IMR-90 (cell line): ENCODE measurements around the gene SERPINE2. TPM values are rescaled to one million over a fixed set of nuclear protein-coding genes. Genes with fewer than 3 reads are reported as not detected.
A peak's percentile ranks its signal among the peaks of the same experiment; 100 is the strongest.

Experiments used
- ATAC-seq: fragments of 200-7000 bp; cut with Tn5 transposase; 2 replicates; pipeline ENCODE4 v1.9.1; 2020; ENCODE audit warnings: low read depth, mild to moderate bottlenecking, moderate library complexity
- BruUV-seq: library from RNA; stranded (reverse); fragments of 400-500 nt; replicated peaks from 2 replicates; lab custom pipeline; 2021; lab: Mats Ljungman, UMichigan
- CTCF ChIA-PET: fragments of 300-600 bp; formaldehyde crosslinking; extraction: SDS; loops from one replicate; lab custom pipeline; 2021; ENCODE audit warnings: antibody characterized with exemption; lab: Yijun Ruan, JAX
- POLR2A ChIA-PET: fragments of 300-600 bp; sonication (Branson Sonifier 250); formaldehyde crosslinking; loops from one replicate; lab custom pipeline; 2022; ENCODE audit warnings: antibody characterized with exemption; ENCODE audit not compliant: unreplicated experiment; lab: Charles Lee
- DNase-seq: peaks from one replicate; pipeline ENCODE4 v3.0.0; 2013
- H2AFZ ChIP-seq: replicated peaks from 2 replicates; pipeline ENCODE3; 2013; ENCODE audit warnings: low read length, mild to moderate bottlenecking; ENCODE audit not compliant: poor library complexity
- H2AK5ac ChIP-seq: 2 replicates; pipeline ENCODE4 v1.6.1; 2013; ENCODE audit warnings: low read depth, low read length, inconsistent platforms
- H2AK9ac ChIP-seq: replicated peaks from 2 replicates; pipeline ENCODE3; 2013; ENCODE audit warnings: mild to moderate bottlenecking, low read depth, low read length, moderate library complexity; ENCODE audit not compliant: poor library complexity
- H2BK120ac ChIP-seq: 2 replicates; pipeline ENCODE4 v1.6.1; 2013; ENCODE audit warnings: low read depth, low read length, inconsistent platforms
- H2BK15ac ChIP-seq: 3 replicates; pipeline ENCODE4 v1.6.1; 2013; ENCODE audit warnings: low read depth, low read length, inconsistent platforms
- H2BK20ac ChIP-seq: 2 replicates; pipeline ENCODE4 v1.6.1; 2013; ENCODE audit warnings: low read depth, mild to moderate bottlenecking, inconsistent platforms, low read length, moderate library complexity
- H2BK5ac ChIP-seq: 2 replicates; pipeline ENCODE4 v1.6.1; 2013; ENCODE audit warnings: mild to moderate bottlenecking, low read depth, low read length, inconsistent platforms; ENCODE audit not compliant: poor library complexity, severe bottlenecking
- H3K14ac ChIP-seq: replicated peaks from 2 replicates; pipeline ENCODE4 v1.6.1; 2013; ENCODE audit warnings: low read depth, low read length, inconsistent platforms
- H3K18ac ChIP-seq: 2 replicates; pipeline ENCODE4 v1.6.1; 2013; ENCODE audit warnings: low read depth, low read length, control low read depth
- H3K23ac ChIP-seq: 2 replicates; pipeline ENCODE4 v1.6.1; 2013; ENCODE audit warnings: low read depth, low read length, inconsistent platforms
- H3K27ac ChIP-seq: 2 replicates; pipeline ENCODE4 v1.5.1; 2013; ENCODE audit warnings: mild to moderate bottlenecking, control low read depth, low read length; ENCODE audit not compliant: insufficient read depth
- H3K27me3 ChIP-seq: 2 replicates; pipeline ENCODE4 v1.6.1; 2013; ENCODE audit warnings: low read length; ENCODE audit not compliant: control insufficient read depth, insufficient read depth
- H3K36me3 ChIP-seq: 2 replicates; pipeline ENCODE4 v1.6.1; 2013; ENCODE audit warnings: low read length, mixed read lengths; ENCODE audit not compliant: control insufficient read depth, insufficient read depth
- H3K4ac ChIP-seq: 2 replicates; pipeline ENCODE4 v1.6.1; 2013; ENCODE audit warnings: low read depth, low read length, inconsistent platforms
- H3K4me1 ChIP-seq: 2 replicates; pipeline ENCODE4 v1.6.1; 2013; ENCODE audit warnings: low read length, mixed read lengths; ENCODE audit not compliant: control insufficient read depth, insufficient read depth
- H3K4me2 ChIP-seq: 2 replicates; pipeline ENCODE4 v1.6.1; 2013; ENCODE audit warnings: low read depth, mild to moderate bottlenecking, control low read depth, low read length, moderate library complexity
- H3K4me3 ChIP-seq: 2 replicates; pipeline ENCODE4 v1.5.1; 2013; ENCODE audit warnings: low read depth, mild to moderate bottlenecking, control low read depth, low read length, moderate library complexity; ENCODE audit not compliant: insufficient read depth
- H3K56ac ChIP-seq: 2 replicates; pipeline ENCODE4 v1.6.1; 2013; ENCODE audit warnings: low read length, inconsistent platforms; ENCODE audit not compliant: insufficient read depth; ENCODE audit errors: extremely low read depth
- H3K79me1 ChIP-seq, 2 experiments: 2 replicates each; pipeline ENCODE4 v1.6.1; 2013; ENCODE audit warnings: low read length in 2 of 2, inconsistent platforms in 1 of 2, low read depth in 1 of 2
- H3K9ac ChIP-seq: 2 replicates; pipeline ENCODE4 v1.6.1; 2013; ENCODE audit warnings: low read depth, low read length, control low read depth
- H3K9me1 ChIP-seq: 2 replicates; pipeline ENCODE4 v1.6.1; 2013; ENCODE audit warnings: low read length, inconsistent platforms; ENCODE audit not compliant: insufficient read depth
- H3K9me3 ChIP-seq: 2 replicates; pipeline ENCODE4 v1.6.1; 2013; ENCODE audit warnings: low read length; ENCODE audit not compliant: control insufficient read depth, insufficient read depth
- H4K20me1 ChIP-seq: 2 replicates; pipeline ENCODE4 v1.6.1; 2013; ENCODE audit warnings: low read length, inconsistent platforms; ENCODE audit not compliant: insufficient read depth
- H4K5ac ChIP-seq: 2 replicates; pipeline ENCODE4 v1.6.1; 2013; ENCODE audit warnings: mild to moderate bottlenecking, low read depth, low read length, control low read depth
- H4K8ac ChIP-seq, 2 experiments: 2 replicates each; pipeline ENCODE4 v1.6.1; 2013; ENCODE audit warnings: low read depth in 2 of 2, low read length in 2 of 2, control low read depth in 1 of 2, inconsistent platforms in 1 of 2
- H4K91ac ChIP-seq: 2 replicates; pipeline ENCODE4 v1.6.1; 2013; ENCODE audit warnings: low read depth, low read length, inconsistent platforms; ENCODE audit not compliant: insufficient read depth
- CHD1 ChIP-seq: IDR thresholded peaks from 2 replicates; pipeline ENCODE4 v1.6.1; 2012; ENCODE audit warnings: low read depth, low read length, improper control_type of control experiment
- RFX5 ChIP-seq: IDR thresholded peaks from 2 replicates; pipeline ENCODE4 v1.8.0; 2012; ENCODE audit warnings: low read depth, mild to moderate bottlenecking, low read length, moderate library complexity
- WGBS, 2 experiments: methylation state at CpG; one replicate each; pipeline versions ENCODE4 v1.1.5 to v1.1.7; 2013; ENCODE audit warnings: missing lambda C conversion rate in 2 of 2; ENCODE audit not compliant: insufficient read length in 1 of 2; ENCODE audit errors: extremely low coverage in 2 of 2; 5-methylcytosine and 5-hydroxymethylcytosine counted together
- dilution Hi-C: fragments of 300-500 bp; cut with HindIII; formaldehyde crosslinking; loops from one replicate; pipeline ENCODE4 v1.14.3; 2018; ENCODE audit warnings: low sequenced_read_pairs; ENCODE audit not compliant: unreplicated experiment
- in situ Hi-C: fragments of 300-500 bp; cut with MboI; formaldehyde crosslinking; loops from 3 replicates; pipeline ENCODE4 v1.14.3; 2019; ENCODE audit warnings: low sequenced_read_pairs, inconsistent platforms, mixed read lengths
- intact Hi-C: fragments of 100-400 bp; cut with micrococcal nuclease; formaldehyde crosslinking; loops from 2 replicates; pipeline ENCODE4 v1.10.0; 2022
- polyA plus RNA-seq, 3 experiments: library from polyadenylated mRNA; depleted of rRNA; stranded (reverse); fragments of >200 nt; gene quantifications; 2 replicates each; pipeline ENCODE4 v1.2.3, GENCODE V29; 2012; ENCODE audit warnings: low replicate concordance in 1 of 3
- total RNA-seq: library from RNA; depleted of rRNA; stranded (reverse); fragments of >200 nt; gene quantifications from 2 replicates; pipeline ENCODE4 v1.2.3, GENCODE V29; 2012
- TF ChIP-seq, protein P1 (sequence below): fragments of 150-350 bp; IDR thresholded peaks from 2 replicates; pipeline ENCODE4 v1.6.1; 2017; ENCODE audit warnings: mild to moderate bottlenecking, antibody characterized with exemption, low read length, low read depth

SERPINE2 gene
- total and polyA plus RNA-seq, 2 of the 4 experiments (the other 2 are of a cell fraction) = 24.0 to 62.7 TPM

GRCh38 chr2:223979730-223980396 lies 59.2 kb downstream of the SERPINE2 start:
- no peak overlapping the region for H2AK9ac ChIP-seq
- H3K4ac ChIP-seq = no peak overlapping the region
- TF ChIP-seq CHD1 = no peak
- no peak for TF ChIP-seq RFX5
- TF ChIP-seq, protein P1, sequence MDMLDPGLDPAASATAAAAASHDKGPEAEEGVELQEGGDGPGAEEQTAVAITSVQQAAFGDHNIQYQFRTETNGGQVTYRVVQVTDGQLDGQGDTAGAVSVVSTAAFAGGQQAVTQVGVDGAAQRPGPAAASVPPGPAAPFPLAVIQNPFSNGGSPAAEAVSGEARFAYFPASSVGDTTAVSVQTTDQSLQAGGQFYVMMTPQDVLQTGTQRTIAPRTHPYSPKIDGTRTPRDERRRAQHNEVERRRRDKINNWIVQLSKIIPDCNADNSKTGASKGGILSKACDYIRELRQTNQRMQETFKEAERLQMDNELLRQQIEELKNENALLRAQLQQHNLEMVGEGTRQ = peak; percentile 16; the same call in 1 of the 2 replicates
- no peaks in the 10 kb centered on the region for H3K79me1 ChIP-seq
- H3K27me3 ChIP-seq = no peaks in the 10 kb centered on the region
- no peak overlapping the region for H3K9ac ChIP-seq
- no CpG with 5 or more reads among the region's 2 CpGs for WGBS, 2 experiments
- H2AFZ ChIP-seq = no peak overlapping the region
- ChIA-PET CTCF (interaction anchor here (1.0 to 1.8 kb wide), 2 partner anchors 10 to 58 kb away, joined by 3 to 6 read pairs; no protein-coding TSS in a partner anchor), POLR2A (no interaction called here)
- no peak overlapping the region for H2BK5ac ChIP-seq
- H2BK20ac ChIP-seq = no peak overlapping the region
- peak; percentile 78 for ATAC-seq
- H3K27ac ChIP-seq = no peak overlapping the region
- H2BK15ac ChIP-seq = no peak overlapping the region
- no peak overlapping the region for H2BK120ac ChIP-seq
- no peak overlapping the region for H4K5ac ChIP-seq
- no peak overlapping the region for H3K23ac ChIP-seq
- H3K9me1 ChIP-seq = peaks cover 5% of the 10 kb centered on the region; the same call in 1 of the 2 replicates
- intact Hi-C loops (no loop called here), in situ Hi-C loops (loop anchor here (10.0 kb wide), 1 partner anchor 665 kb away; no protein-coding TSS in a partner anchor), dilution Hi-C loops (no loop called here)
- DNase-seq = peak; percentile 33
- no peak overlapping the region for H2AK5ac ChIP-seq
- H3K36me3 ChIP-seq = peaks cover 17% of the 10 kb centered on the region
- no peak overlapping the region for H3K18ac ChIP-seq
- H3K4me3 ChIP-seq = no peak overlapping the region
- no peaks in the 10 kb centered on the region for H3K9me3 ChIP-seq
- H3K56ac ChIP-seq = no peak overlapping the region
- H3K14ac ChIP-seq = no peak overlapping the region
- H4K91ac ChIP-seq = no peak overlapping the region
- no peaks in the 10 kb centered on the region for H3K4me1 ChIP-seq
- BruUV-seq = no TSS peak
- no peak overlapping the region for H4K8ac ChIP-seq
- H4K20me1 ChIP-seq = no peaks in the 10 kb centered on the region
- no peak overlapping the region for H3K4me2 ChIP-seq
